HepG2 (cell line): Measurements from ENCODE around the gene ENTHD1.

ENCODE experiments used
- HNRNPK ChIP-seq: fragments of 200-400 bp; formaldehyde crosslinking; IDR thresholded peaks from 2 replicates; pipeline ENCODE4 v1.6.1; 2018; ENCODE audit warnings: low read length, low read depth, moderate library complexity, mild to moderate bottlenecking; ENCODE audit not compliant: poor library complexity, severe bottlenecking
- KDM3A ChIP-seq: IDR thresholded peaks from 2 replicates; pipeline ENCODE4 v1.6.1; 2018; ENCODE audit warnings: low read depth, missing compliant biosample characterization
- NR2F1 ChIP-seq, 2 experiments: fragments of 450-650 bp in 1 of 2; formaldehyde crosslinking in 1 of 2; IDR thresholded peaks; 2 replicates each; pipeline versions ENCODE4 v1.5.0 to v1.6.1; 2016 to 2020; ENCODE audit warnings: mild to moderate bottlenecking in 1 of 2, missing compliant biosample characterization in 1 of 2, missing genetic modification reagents in 1 of 2, moderate library complexity in 1 of 2
- POLR2AphosphoS2 ChIP-seq: IDR thresholded peaks from 2 replicates; pipeline ENCODE4 v1.6.1; 2011; ENCODE audit warnings: low read depth, low read length, improper control_type of control experiment
- ZBTB7A ChIP-seq: sonication (generic); formaldehyde crosslinking; IDR thresholded peaks from 2 replicates; pipeline ENCODE4 v1.8.0; 2022; ENCODE audit warnings: mild to moderate bottlenecking, missing genetic modification reagents
- ZFX ChIP-seq: sonication (generic); formaldehyde crosslinking; IDR thresholded peaks from 2 replicates; pipeline ENCODE4 v1.4.0; 2020; ENCODE audit warnings: mild to moderate bottlenecking, low read depth, missing genetic modification reagents, moderate library complexity
- ZNF121 ChIP-seq: sonication (generic); formaldehyde crosslinking; IDR thresholded peaks from 2 replicates; pipeline ENCODE4 v1.5.0; 2020; ENCODE audit warnings: mild to moderate bottlenecking, missing genetic modification reagents
- ZNF407 ChIP-seq: sonication (generic); formaldehyde crosslinking; IDR thresholded peaks from one replicate; pipeline ENCODE4 v1.5.1; 2020; ENCODE audit warnings: mild to moderate bottlenecking, missing genetic modification reagents; ENCODE audit errors: not compliant biosample characterization
- ZNF605 ChIP-seq: sonication (generic); formaldehyde crosslinking; IDR thresholded peaks from 2 replicates; pipeline ENCODE4 v1.8.0; 2022; ENCODE audit warnings: mild to moderate bottlenecking, missing genetic modification reagents
- TF ChIP-seq, protein P1 (sequence below): sonication (generic); formaldehyde crosslinking; IDR thresholded peaks from 2 replicates; pipeline ENCODE4 v1.4.0; 2020; ENCODE audit warnings: mild to moderate bottlenecking, missing genetic modification reagents
- TF ChIP-seq, protein P2 (sequence below), 2 experiments: sonication (generic) in 1 of 2; formaldehyde crosslinking in 1 of 2; IDR thresholded peaks; 2 replicates each; pipeline versions ENCODE4 v1.6.1 to v1.9.0; 2014 to 2022; ENCODE audit warnings: antibody characterized with exemption in 1 of 2, borderline replicate concordance in 1 of 2, inconsistent platforms in 1 of 2, low read depth in 1 of 2, missing genetic modification reagents in 1 of 2

GRCh38 chr22:39859903-39860588 is 33.5 kb downstream of the ENTHD1 start:
- TF ChIP-seq, protein P1, sequence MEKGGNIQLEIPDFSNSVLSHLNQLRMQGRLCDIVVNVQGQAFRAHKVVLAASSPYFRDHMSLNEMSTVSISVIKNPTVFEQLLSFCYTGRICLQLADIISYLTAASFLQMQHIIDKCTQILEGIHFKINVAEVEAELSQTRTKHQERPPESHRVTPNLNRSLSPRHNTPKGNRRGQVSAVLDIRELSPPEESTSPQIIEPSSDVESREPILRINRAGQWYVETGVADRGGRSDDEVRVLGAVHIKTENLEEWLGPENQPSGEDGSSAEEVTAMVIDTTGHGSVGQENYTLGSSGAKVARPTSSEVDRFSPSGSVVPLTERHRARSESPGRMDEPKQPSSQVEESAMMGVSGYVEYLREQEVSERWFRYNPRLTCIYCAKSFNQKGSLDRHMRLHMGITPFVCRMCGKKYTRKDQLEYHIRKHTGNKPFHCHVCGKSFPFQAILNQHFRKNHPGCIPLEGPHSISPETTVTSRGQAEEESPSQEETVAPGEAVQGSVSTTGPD: no peak
- TF ChIP-seq POLR2AphosphoS2: no peak
- no peak for TF ChIP-seq HNRNPK
- no peak for TF ChIP-seq ZNF605
- TF ChIP-seq KDM3A: no peak
- no peak for TF ChIP-seq ZNF121 (CRISPR knock-in tag)
- TF ChIP-seq ZNF407 (CRISPR knock-in tag): no peak
- no peak for TF ChIP-seq ZBTB7A (CRISPR knock-in tag)
- TF ChIP-seq ZFX (CRISPR knock-in tag): no peak
- TF ChIP-seq NR2F1 (CRISPR knock-in tag; IDR thresholded peaks at IDR 0.05): no peak
- TF ChIP-seq, protein P2, sequence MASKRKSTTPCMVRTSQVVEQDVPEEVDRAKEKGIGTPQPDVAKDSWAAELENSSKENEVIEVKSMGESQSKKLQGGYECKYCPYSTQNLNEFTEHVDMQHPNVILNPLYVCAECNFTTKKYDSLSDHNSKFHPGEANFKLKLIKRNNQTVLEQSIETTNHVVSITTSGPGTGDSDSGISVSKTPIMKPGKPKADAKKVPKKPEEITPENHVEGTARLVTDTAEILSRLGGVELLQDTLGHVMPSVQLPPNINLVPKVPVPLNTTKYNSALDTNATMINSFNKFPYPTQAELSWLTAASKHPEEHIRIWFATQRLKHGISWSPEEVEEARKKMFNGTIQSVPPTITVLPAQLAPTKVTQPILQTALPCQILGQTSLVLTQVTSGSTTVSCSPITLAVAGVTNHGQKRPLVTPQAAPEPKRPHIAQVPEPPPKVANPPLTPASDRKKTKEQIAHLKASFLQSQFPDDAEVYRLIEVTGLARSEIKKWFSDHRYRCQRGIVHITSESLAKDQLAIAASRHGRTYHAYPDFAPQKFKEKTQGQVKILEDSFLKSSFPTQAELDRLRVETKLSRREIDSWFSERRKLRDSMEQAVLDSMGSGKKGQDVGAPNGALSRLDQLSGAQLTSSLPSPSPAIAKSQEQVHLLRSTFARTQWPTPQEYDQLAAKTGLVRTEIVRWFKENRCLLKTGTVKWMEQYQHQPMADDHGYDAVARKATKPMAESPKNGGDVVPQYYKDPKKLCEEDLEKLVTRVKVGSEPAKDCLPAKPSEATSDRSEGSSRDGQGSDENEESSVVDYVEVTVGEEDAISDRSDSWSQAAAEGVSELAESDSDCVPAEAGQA (IDR thresholded peaks at IDR 0.05; ENCODE audit: low read depth): no peak
- TF ChIP-seq, protein P2 (CRISPR knock-in tag; IDR thresholded peaks at IDR 0.05; ENCODE audit: borderline replicate concordance): no peak
